ENCODE data around the gene DHX40. TPM values are rescaled to one million over a fixed set of nuclear protein-coding genes. Genes with fewer than 3 reads are reported as not detected.

DHX40 gene
- total and polyA plus RNA-seq, 2 of the 8 experiments (the other 6 are each of a cell fraction or from before 2014, with no cell fraction given) = 13.5 to 28.3 TPM

GRCh38 chr17:59547131-59547915 is 18.1 kb upstream of the DHX40 start:
- Histone ChIP-seq H2BK120ac (replicated peaks; ENCODE audit: low read depth, low read length) (no peak overlapping the region), H3K23ac (ENCODE audit: insufficient read length) (no peak overlapping the region), H4K5ac (ENCODE audit: insufficient read length, low read depth, low read length) (no peak overlapping the region), H3K79me1 (ENCODE audit: low read depth, low read length) (no peaks in the 10 kb centered on the region), H2BK20ac (ENCODE audit: low read length) (no peak overlapping the region), H3K9ac (replicated peaks in 1 of 4; ENCODE audit: extremely low read depth in 1 of 4, low read depth in 3 of 4, low read length in 3 of 4) (peak overlapping the region in 1 of 4 experiments; percentile 13; a peak in 1 of 7 replicates), H3K9me3 (ENCODE audit: insufficient read depth in 2 of 2, low read depth in 1 of 2, low read length in 1 of 2) (no peaks in the 10 kb centered on the region), H3K14ac (ENCODE audit: insufficient read length) (no peak overlapping the region), H4K8ac (ENCODE audit: extremely low read depth, insufficient read depth, low read length) (no peak overlapping the region), H2AK5ac (ENCODE audit: low read depth, low read length) (no peak overlapping the region), H3K27me3 (replicated peaks in 1 of 4; ENCODE audit: control insufficient read depth in 3 of 4, extremely low read depth in 1 of 4, insufficient read depth in 3 of 4, low read length in 3 of 4) (no peaks in the 10 kb centered on the region), H2BK15ac (ENCODE audit: low read length) (no peak overlapping the region), H4K20me1 (replicated peaks in 1 of 2; ENCODE audit: control insufficient read depth in 1 of 2, insufficient read depth in 2 of 2, low read length in 2 of 2) (no peaks in the 10 kb centered on the region), H3K18ac (ENCODE audit: extremely low read depth, low read length) (no peak overlapping the region), H3K79me2 (ENCODE audit: control insufficient read depth in 1 of 2, insufficient read depth in 2 of 2, low read length in 2 of 2) (no peaks in the 10 kb centered on the region), H3K36me3 (ENCODE audit: control insufficient read depth in 2 of 4, insufficient read depth in 4 of 4, low read length in 3 of 4) (no peaks in the 10 kb centered on the region), H2BK12ac (ENCODE audit: low read depth, low read length) (no peak overlapping the region), H3K4ac (replicated peaks; ENCODE audit: insufficient read length, low read depth, low read length) (no peak overlapping the region), H3K27ac (ENCODE audit: low read depth, low read length) (no peak overlapping the region), H2BK5ac (ENCODE audit: low read depth, low read length) (no peak overlapping the region), H4K91ac (replicated peaks; ENCODE audit: insufficient read length, low read length) (no peak overlapping the region), H3K4me1 (replicated peaks in 1 of 4; ENCODE audit: control insufficient read depth in 3 of 4, insufficient read depth in 4 of 4, low read length in 3 of 4) (peaks cover 0 to 3% (median 1%) of the 10 kb centered on the region in 4 experiments; a peak in 1 of 7 replicates), H3K4me2 (ENCODE audit: insufficient read depth in 1 of 2, low read depth in 2 of 2, low read length in 2 of 2) (no peak overlapping the region), H3K23me2 (ENCODE audit: low read depth, low read length) (no peaks in the 10 kb centered on the region), H2AFZ (ENCODE audit: low read length) (no peak overlapping the region), H3K56ac (replicated peaks; ENCODE audit: insufficient read length, low read depth, low read length) (no peak overlapping the region), H3K4me3 (ENCODE audit: extremely low read depth in 1 of 4, insufficient read depth in 2 of 4, low read depth in 3 of 4, low read length in 4 of 4) (no peak overlapping the region)
- no peak for DNase-seq (ENCODE audit: low read depth in 1 of 2, low spot score in 2 of 2)
- no peak for FAIRE-seq
- ChIA-PET CTCF (ENCODE audit: partially characterized antibody) (interaction anchor here (1.3 to 2.0 kb wide), 3 partner anchors 14 to 80 kb away, joined by 4 to 8 read pairs (median 4); no protein-coding TSS in a partner anchor), POLR2A (ENCODE audit: partially characterized antibody) (no interaction called here)
- WGBS, 2 experiments (ENCODE audit: extremely low coverage in 1 of 2, insufficient coverage in 1 of 2, insufficient read length in 1 of 2, insufficient replicate concordance in 2 of 2, low coverage in 1 of 2, low lambda C conversion rate in 2 of 2, missing lambda C conversion rate in 1 of 2) = 77% methylated on average over 9 of the region's 9 CpGs; no CpG with 5 or more reads in 1 of the 2 experiments
- TF ChIP-seq CREB1 (IDR thresholded peaks at IDR 0.05) (no peak), JUN (IDR thresholded peaks at IDR 0.05; ENCODE audit: low read depth, low read length) (no peak), TCF12 (IDR thresholded peaks at IDR 0.05; ENCODE audit: low read depth, low read length) (no peak), JUND (IDR thresholded peaks at IDR 0.05; ENCODE audit: low read length) (no peak), NANOG (IDR thresholded peaks at IDR 0.05; ENCODE audit: insufficient read depth, low read depth, low read length, poor library complexity, severe bottlenecking) (no peak), HDAC2 (IDR thresholded peaks at IDR 0.05; ENCODE audit: borderline replicate concordance in 1 of 2, low read depth in 2 of 2, low read length in 2 of 2) (no peak), EZH2 (IDR thresholded peaks at IDR 0.05; ENCODE audit: low read depth, low read length, severe bottlenecking) (no peak), ATF2 (IDR thresholded peaks at IDR 0.05; ENCODE audit: low read length) (no peak), SP2 (IDR thresholded peaks at IDR 0.05; ENCODE audit: low read length) (no peak), RNF2 (IDR thresholded peaks at IDR 0.05; ENCODE audit: borderline replicate concordance, low read depth, low read length, missing control alignments, poor library complexity, severe bottlenecking) (no peak)
